H1 (cell line): ENCODE measurements around the gene TENT4B. TPM values are rescaled to one million over a fixed set of nuclear protein-coding genes. Genes with fewer than 3 reads are reported as not detected.

Experiments used
- CBX5 ChIP-seq: fragments of 300-800, 300-1000 bp; sonication (generic); IDR thresholded peaks from 2 replicates; pipeline ENCODE4 v1.7.1; 2016; ENCODE audit warnings: antibody characterized with exemption, low read length, low read depth
- CTCF ChIP-seq, 3 experiments: IDR thresholded peaks; 1 replicate in 2 of 3; 2 replicates in 1 of 3; pipeline versions ENCODE4 v1.5.1 to v1.6.1; 2011; ENCODE audit warnings: low read length in 3 of 3, mild to moderate bottlenecking in 3 of 3, inconsistent platforms in 2 of 3, low read depth in 1 of 3, moderate library complexity in 1 of 3; ENCODE audit not compliant: insufficient read depth in 1 of 3; ENCODE audit errors: control extremely low read depth in 1 of 3
- PHF8 ChIP-seq: fragments of 200-600 bp; sonication (generic); conservative IDR thresholded peaks from 2 replicates; pipeline ENCODE4 v1.7.1; 2012; ENCODE audit warnings: low read depth, mild to moderate bottlenecking, inconsistent platforms, low read length, moderate library complexity
- POLR2A ChIP-seq, 2 experiments: IDR thresholded peaks; 1 replicate in 1 of 2; 2 replicates in 1 of 2; pipeline ENCODE4 v1.6.1; 2011; ENCODE audit warnings: low read depth in 2 of 2, low read length in 2 of 2, mild to moderate bottlenecking in 2 of 2; ENCODE audit errors: control extremely low read depth in 1 of 2
- RNF2 ChIP-seq: fragments of 200-900, 300-1000 bp; sonication (generic); IDR thresholded peaks from 2 replicates; pipeline ENCODE4 v1.7.1; 2016; ENCODE audit warnings: borderline replicate concordance, low read depth, mild to moderate bottlenecking, antibody characterized with exemption, low read length; ENCODE audit not compliant: poor library complexity, severe bottlenecking; ENCODE audit errors: missing control alignments
- SIRT6 ChIP-seq: IDR thresholded peaks from one replicate; pipeline ENCODE4 v1.7.1; 2012; ENCODE audit warnings: low read length, inconsistent platforms
- polyA plus RNA-seq, 7 experiments: library from polyadenylated mRNA; depleted of rRNA in 3 of 7; stranded (reverse) in 5 of 7; unstranded in 2 of 7; fragments of >200 nt in 5 of 7; fragments of 200-250 nt in 2 of 7; gene quantifications; 1 replicate in 5 of 7; 2 replicates in 1 of 7; 4 replicates in 1 of 7; pipeline versions ENCODE4 v1.2.1 to v1.2.3, GENCODE V29; 2011 to 2013; ENCODE audit warnings: missing spikeins in 2 of 7, mixed read lengths in 2 of 7
- total RNA-seq: library from RNA; stranded (reverse); fragmentation: NEBNext Ultra II Directional; extraction: Animal tissue kit (Norgen Biotek cat#: 25700); gene quantifications from 2 replicates; pipeline ENCODE4 v1.2.1, GENCODE V29; 2021
- TF ChIP-seq, protein P1 (sequence below): IDR thresholded peaks from 2 replicates; pipeline ENCODE4 v1.6.1; 2012; ENCODE audit warnings: inconsistent platforms

The TENT4B gene
- total and polyA plus RNA-seq, 2 of the 8 experiments (the other 6 are each of a cell fraction or from before 2014, with no cell fraction given): 4.2 to 15.7 TPM

- TF ChIP-seq CTCF (IDR thresholded peaks at IDR 0.05; ENCODE audit: control extremely low read depth in 1 of 3, insufficient read depth in 1 of 3, low read depth in 1 of 3, low read length in 3 of 3): no peak
- no peak for TF ChIP-seq SIRT6
- TF ChIP-seq, protein P1, sequence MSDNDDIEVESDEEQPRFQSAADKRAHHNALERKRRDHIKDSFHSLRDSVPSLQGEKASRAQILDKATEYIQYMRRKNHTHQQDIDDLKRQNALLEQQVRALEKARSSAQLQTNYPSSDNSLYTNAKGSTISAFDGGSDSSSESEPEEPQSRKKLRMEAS: no peak
- TF ChIP-seq CBX5: no peak
- TF ChIP-seq POLR2A (IDR thresholded peaks at IDR 0.05; ENCODE audit: control extremely low read depth in 1 of 2, low read depth in 2 of 2, low read length in 2 of 2): no peak
- no peak for TF ChIP-seq RNF2
- no peak for TF ChIP-seq PHF8
Measured at GRCh38 chr16:50261160-50261706, 108.1 kb downstream of the TENT4B start (continued).
